Skeletal muscle tissue (tissue), 4 donors: ENCODE measurements around the gene MPZL1. TPM values are rescaled to one million over a fixed set of nuclear protein-coding genes. Genes with fewer than 3 reads are reported as not detected.

Source experiments
- H3K27ac ChIP-seq: one replicate; pipeline ENCODE4 v1.7.0; 2013; ENCODE audit warnings: mild to moderate bottlenecking, low read depth, low read length, inconsistent platforms
- H3K27me3 ChIP-seq, 3 donors: one replicate each; pipeline ENCODE4 v1.7.0; 2013; ENCODE audit warnings: low read length in 3 of 3; ENCODE audit not compliant: control insufficient read depth in 3 of 3, insufficient read depth in 3 of 3
- H3K36me3 ChIP-seq, 3 donors: one replicate each; pipeline ENCODE4 v1.7.0; 2013; ENCODE audit warnings: low read length in 3 of 3; ENCODE audit not compliant: control insufficient read depth in 3 of 3, insufficient read depth in 3 of 3
- H3K4me1 ChIP-seq, 3 donors: one replicate each; pipeline ENCODE4 v1.7.0; 2013; ENCODE audit warnings: low read length in 3 of 3, mild to moderate bottlenecking in 3 of 3; ENCODE audit not compliant: control insufficient read depth in 3 of 3, insufficient read depth in 3 of 3
- H3K4me3 ChIP-seq, 3 donors: one replicate each; pipeline ENCODE4 v1.7.0; 2013; ENCODE audit warnings: low read length in 3 of 3
- H3K9ac ChIP-seq, 3 donors: one replicate each; pipeline ENCODE4 v1.7.0; 2013; ENCODE audit warnings: low read length in 3 of 3, mild to moderate bottlenecking in 3 of 3, moderate library complexity in 2 of 3, low read depth in 1 of 3
- H3K9me3 ChIP-seq, 3 donors: one replicate each; pipeline ENCODE4 v1.7.0; 2013; ENCODE audit warnings: low read length in 3 of 3; ENCODE audit not compliant: control insufficient read depth in 3 of 3
- total RNA-seq: library from RNA; depleted of rRNA; stranded (reverse); fragments of >200 nt; gene quantifications from one replicate; pipeline ENCODE4 v1.2.3, GENCODE V29; 2014
- donor health status: Osteomylitis.

Gene MPZL1
- total RNA-seq: 41.8 TPM

DNA sequence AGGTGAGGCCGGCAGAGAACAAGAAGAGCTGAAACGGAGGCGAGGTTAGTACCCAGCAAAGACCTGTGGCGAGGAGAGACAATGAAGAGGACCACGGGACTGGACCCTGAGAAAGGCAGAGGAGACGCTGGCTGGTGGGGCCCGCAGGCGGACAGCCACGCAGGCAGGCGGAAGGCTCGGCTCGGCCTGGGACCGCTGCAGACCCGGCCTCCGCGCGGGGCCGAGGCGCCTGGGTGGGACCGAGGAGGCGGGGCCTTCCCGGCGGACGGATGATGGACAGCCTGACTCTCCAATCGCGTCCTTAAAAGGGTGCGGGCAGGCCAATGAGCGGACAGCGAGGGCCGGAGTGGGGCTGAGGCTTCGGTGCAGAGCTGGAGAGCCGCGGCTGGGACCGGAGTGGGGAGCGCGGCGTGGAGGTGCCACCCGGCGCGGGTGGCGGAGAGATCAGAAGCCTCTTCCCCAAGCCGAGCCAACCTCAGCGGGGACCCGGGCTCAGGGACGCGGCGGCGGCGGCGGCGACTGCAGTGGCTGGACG is at the start of gene MPZL1:
Gene MPZL1 (plus strand): TSS at position 366 of the 535 bp plus-strand sequence. CDS start 170 bp downstream, outside the sequence.
- Histone ChIP-seq H3K9ac (peak within 1 kb of the TSS; percentile 88 to 90 (median 88)), H3K4me1 (peaks cover 19 to 24% (median 23%) of the 10 kb centered on the region in 3 donors), H3K4me3 (peak within 1 kb of the TSS; percentile 83 to 87 (median 85)), H3K9me3 (no peaks in the 10 kb centered on the region), H3K27me3 (no peaks in the 10 kb centered on the region), H3K27ac (peak within 1 kb of the TSS; percentile 64), H3K36me3 (no peaks in the 10 kb centered on the region)

DNA sequence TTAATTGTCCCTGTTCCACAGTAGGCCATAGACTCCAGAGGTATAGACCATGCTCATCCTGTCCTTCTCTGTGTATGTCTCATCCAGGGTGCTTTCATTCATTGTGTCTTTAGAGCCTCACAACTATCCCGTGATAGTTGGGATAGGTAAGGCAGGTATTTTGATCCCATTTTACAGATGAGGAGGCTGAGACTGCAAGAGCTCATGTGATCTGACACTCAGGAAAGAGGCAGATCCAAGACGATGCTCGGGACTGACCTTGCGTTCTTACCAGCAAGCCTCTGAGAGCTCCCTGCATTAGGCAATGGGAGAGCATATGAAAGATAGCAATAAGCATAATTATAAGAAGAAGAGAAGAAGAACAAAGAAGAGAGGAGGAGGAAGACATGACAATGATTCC is 49.0 kb upstream of the MPZL1 start:
- Histone ChIP-seq H3K9ac (no peak overlapping the region), H3K4me1 (peaks cover 45 to 65% (median 52%) of the 10 kb centered on the region in 3 donors), H3K27me3 (no peaks in the 10 kb centered on the region), H3K9me3 (no peaks in the 10 kb centered on the region), H3K4me3 (no peak overlapping the region), H3K36me3 (peaks cover 0 to 5% (median 0%) of the 10 kb centered on the region in 3 donors), H3K27ac (no peak overlapping the region)

DNA sequence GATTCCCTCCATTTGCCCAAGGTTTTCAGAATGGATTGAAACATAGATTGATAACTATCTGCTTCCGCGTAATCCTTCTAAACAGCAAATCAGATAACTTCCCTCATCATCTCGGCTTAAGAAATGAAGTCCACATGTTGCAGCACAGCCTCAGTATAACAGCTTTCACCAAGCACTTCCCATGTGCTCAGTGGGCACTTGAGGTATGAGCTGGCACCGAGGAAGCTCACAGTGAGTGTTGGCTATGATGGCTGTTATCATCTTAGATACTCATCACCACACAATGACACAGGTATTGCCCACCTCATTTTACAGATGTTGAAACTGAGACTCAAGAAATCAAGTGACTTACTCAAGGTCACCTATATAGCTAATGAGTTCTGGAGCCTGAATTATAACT is 48.5 kb upstream of the MPZL1 start:
- H3K4me3 ChIP-seq: no peak overlapping the region

DNA sequence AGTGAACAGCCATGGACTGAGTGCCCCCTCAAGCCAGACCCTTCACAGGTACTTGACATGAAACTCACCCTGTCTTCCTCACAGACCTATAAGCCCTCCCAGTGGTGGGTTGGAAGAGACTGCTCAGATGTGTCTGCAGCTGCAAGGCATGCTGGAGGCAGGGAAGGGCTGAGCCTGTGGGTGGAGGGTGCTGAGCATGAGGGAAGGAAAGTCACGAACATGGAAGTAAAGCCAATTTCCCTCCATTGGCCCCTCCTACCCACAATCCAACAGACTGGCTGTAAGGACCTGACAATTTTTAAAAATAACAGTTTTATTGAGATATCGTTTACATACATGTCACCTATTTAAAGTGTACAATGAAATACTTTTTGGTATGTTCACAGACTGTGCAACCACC is 47.6 kb upstream of the MPZL1 start:
- H3K27me3 ChIP-seq: no peaks in the 10 kb centered on the region
- H3K36me3 ChIP-seq: peaks cover 0 to 5% (median 0%) of the 10 kb centered on the region in 3 donors
- peaks cover 34 to 61% (median 44%) of the 10 kb centered on the region in 3 donors for H3K4me1 ChIP-seq
- H3K9ac ChIP-seq: no peak overlapping the region
- no peak overlapping the region for H3K27ac ChIP-seq
- no peaks in the 10 kb centered on the region for H3K9me3 ChIP-seq
- no peak overlapping the region for H3K4me3 ChIP-seq

More for the DNA sequence above, 48.5 kb upstream of the MPZL1 start:
- Histone ChIP-seq H3K9me3 (no peaks in the 10 kb centered on the region), H3K4me1 (peaks cover 43 to 61% (median 49%) of the 10 kb centered on the region in 3 donors), H3K27me3 (no peaks in the 10 kb centered on the region), H3K9ac (no peak overlapping the region), H3K27ac (no peak overlapping the region), H3K36me3 (peaks cover 0 to 5% (median 0%) of the 10 kb centered on the region in 3 donors)

DNA sequence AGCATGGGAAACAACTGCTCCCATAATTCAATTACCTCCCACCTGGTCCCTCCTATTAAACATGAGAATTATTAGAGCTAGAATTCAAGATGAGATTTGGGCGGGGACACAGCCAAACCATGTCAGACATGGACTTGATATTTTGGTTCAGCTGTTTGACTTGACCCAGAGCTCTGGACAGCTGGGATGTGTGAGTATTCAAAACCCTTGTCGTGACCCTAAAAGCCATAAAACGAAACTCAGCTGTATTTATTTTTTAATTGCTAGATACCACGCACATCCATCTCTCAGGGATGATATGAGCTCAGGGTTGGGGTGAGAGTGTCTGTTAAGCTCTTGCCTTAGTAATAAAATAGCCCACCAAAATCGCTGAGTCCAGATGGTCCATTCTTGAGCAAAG is 46.3 kb upstream of the MPZL1 start:
- H3K27ac ChIP-seq: no peak overlapping the region
- no peak overlapping the region for H3K4me3 ChIP-seq
- peaks cover 0 to 5% (median 0%) of the 10 kb centered on the region in 3 donors for H3K36me3 ChIP-seq
- no peak overlapping the region for H3K9ac ChIP-seq
- H3K4me1 ChIP-seq: peaks cover 31 to 61% (median 42%) of the 10 kb centered on the region in 3 donors
- H3K9me3 ChIP-seq: no peaks in the 10 kb centered on the region
- no peaks in the 10 kb centered on the region for H3K27me3 ChIP-seq

DNA sequence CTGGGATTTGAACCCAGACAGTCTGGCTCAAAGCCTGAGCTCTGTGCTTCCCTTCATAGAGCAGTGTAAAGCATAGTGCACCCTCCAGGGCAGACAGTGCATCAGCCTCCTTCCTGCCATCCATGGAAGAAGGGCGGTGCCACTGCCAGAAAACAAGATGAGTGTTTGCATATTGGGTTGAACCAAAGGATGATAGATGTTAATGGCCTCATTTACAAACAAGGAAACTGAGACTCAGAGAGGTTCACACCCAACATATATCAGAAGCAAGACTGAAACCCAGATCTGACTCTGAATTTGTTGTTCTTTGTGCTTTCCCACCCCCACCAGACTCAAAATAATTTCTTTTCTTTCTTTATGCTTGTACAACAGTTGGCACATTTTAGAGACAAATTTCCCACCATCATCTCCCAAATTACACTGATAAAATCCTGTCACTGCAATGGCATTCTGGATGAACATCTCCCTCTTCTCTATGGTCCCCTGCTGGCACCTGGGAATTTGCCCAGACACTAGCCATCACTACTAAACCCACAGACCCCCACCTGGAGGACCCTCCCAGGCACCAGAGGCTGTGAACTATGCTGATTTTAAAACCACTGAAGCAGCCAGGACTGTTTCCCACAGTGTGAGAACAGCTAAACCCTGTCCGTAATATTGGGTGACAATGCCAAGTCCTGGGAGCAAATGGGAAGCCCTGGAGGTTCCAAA is 45.4 kb upstream of the MPZL1 start:
- peaks cover 33 to 61% (median 46%) of the 10 kb centered on the region in 3 donors for H3K4me1 ChIP-seq
- no peak overlapping the region for H3K9ac ChIP-seq
- peaks cover 0 to 5% (median 0%) of the 10 kb centered on the region in 3 donors for H3K36me3 ChIP-seq
- no peak overlapping the region for H3K27ac ChIP-seq
- H3K27me3 ChIP-seq: no peaks in the 10 kb centered on the region
- no peak overlapping the region for H3K4me3 ChIP-seq
- no peaks in the 10 kb centered on the region for H3K9me3 ChIP-seq

DNA sequence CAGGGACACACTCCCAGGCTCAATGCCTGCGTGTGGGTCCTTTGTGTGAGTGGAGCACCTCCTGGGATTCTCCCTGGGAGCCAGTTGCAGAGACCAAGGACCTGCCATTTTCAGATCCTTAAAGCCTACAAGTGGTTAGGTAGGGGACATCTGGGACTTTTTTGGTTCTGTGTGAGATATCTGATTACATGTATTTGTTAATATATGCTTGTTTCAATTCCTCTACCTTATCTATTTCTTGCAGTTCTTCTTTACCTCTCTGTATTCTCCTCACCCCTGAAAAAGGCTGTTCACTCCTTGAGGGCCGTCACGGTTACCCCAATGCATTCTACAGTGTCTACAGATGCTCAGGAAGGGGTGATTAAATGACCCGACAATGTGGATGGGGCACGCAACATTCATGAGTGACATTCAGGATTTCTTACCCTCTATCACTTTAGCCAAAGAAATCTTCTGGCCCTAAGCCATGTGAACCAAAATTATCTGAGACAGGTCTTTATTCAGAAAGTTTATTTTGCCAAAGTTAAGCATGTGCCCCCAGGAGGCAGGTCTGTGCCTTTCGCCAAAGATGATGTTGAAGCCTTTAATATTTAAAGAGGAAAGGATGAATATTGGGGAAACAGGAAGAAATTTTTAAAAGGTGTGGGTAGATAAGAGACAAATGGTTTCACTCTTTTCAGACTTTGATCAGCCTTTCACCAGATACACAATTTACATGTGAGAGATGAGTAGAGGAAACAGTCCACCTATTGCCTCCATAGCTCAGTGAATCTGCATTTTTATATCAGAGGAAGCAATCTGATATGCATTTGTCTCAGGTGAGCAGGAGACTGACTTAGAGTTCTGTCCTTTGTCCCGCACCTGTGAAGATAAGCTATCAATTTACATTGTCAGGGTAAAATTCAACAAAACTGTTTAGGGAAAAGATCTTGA is 44.6 kb upstream of the MPZL1 start:
- no peaks in the 10 kb centered on the region for H3K9me3 ChIP-seq
- no peak overlapping the region for H3K9ac ChIP-seq
- H3K27me3 ChIP-seq: no peaks in the 10 kb centered on the region
- H3K4me1 ChIP-seq: peaks cover 33 to 60% (median 46%) of the 10 kb centered on the region in 3 donors
- H3K4me3 ChIP-seq: no peak overlapping the region
- H3K27ac ChIP-seq: no peak overlapping the region
- H3K36me3 ChIP-seq: peaks cover 0 to 5% (median 0%) of the 10 kb centered on the region in 3 donors

DNA sequence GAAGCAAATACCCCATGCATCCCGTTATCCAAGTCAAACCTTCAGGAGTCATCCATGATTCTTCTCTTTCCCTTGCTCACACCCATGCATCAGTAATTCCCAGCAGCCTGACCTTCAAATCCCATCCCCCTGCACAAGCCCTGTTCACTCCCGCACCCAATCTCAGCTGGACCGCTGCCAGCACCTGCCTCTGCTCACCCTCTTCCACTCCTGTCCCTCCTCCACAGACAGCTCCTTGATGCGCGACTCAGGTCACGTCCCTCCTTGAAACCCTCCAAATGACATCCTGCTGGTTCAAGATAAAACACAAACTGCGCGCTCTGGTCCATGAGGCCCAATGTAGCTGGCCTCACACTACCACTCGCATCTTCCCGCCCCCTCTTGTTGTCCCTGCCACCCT is 43.4 kb upstream of the MPZL1 start:
- H3K9me3 ChIP-seq: no peaks in the 10 kb centered on the region
- H3K27ac ChIP-seq: no peak overlapping the region
- peaks cover 45 to 71% (median 58%) of the 10 kb centered on the region in 3 donors for H3K4me1 ChIP-seq
- H3K4me3 ChIP-seq: no peak overlapping the region
- H3K9ac ChIP-seq: no peak overlapping the region
- H3K27me3 ChIP-seq: no peaks in the 10 kb centered on the region
- peaks cover 0 to 2% (median 0%) of the 10 kb centered on the region in 3 donors for H3K36me3 ChIP-seq

DNA sequence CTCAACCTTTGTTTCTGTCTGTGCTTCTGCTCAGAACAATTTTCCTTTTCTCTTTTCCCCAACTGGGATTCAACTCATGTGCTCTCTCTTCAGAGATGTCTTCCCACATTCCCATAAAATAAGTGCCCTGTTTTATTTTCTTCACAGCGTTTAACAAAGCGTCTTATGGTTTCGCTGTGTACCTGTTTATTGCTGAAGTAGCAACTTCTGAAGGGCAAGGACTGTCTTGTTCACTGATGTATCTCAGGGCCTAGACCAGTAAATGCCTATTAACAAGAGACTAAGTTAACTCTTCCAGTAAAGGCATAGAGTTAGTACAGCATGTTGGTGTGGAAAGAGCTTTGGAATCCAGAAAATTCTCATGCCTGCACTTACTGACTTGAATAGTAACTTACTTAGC is 42.9 kb upstream of the MPZL1 start:
- Histone ChIP-seq H3K4me1 (peaks cover 49 to 72% (median 62%) of the 10 kb centered on the region in 3 donors), H3K27me3 (no peaks in the 10 kb centered on the region), H3K9ac (no peak overlapping the region), H3K4me3 (no peak overlapping the region), H3K27ac (no peak overlapping the region), H3K36me3 (no peaks in the 10 kb centered on the region), H3K9me3 (no peaks in the 10 kb centered on the region)
